GOT3 (cell line): ENCODE results near the gene B9D1.
"Not testable (repeated sequence)": the region's sequence is repeated elsewhere in the genome, so short reads cannot be mapped to it uniquely, and the experiment has no call there.

Source experiments
- DNase-seq: peaks from one replicate; lab custom pipeline; 2025; ENCODE audit warnings: mixed read lengths; lab: John Stamatoyannopoulos, UW

Gene B9D1

DNA sequence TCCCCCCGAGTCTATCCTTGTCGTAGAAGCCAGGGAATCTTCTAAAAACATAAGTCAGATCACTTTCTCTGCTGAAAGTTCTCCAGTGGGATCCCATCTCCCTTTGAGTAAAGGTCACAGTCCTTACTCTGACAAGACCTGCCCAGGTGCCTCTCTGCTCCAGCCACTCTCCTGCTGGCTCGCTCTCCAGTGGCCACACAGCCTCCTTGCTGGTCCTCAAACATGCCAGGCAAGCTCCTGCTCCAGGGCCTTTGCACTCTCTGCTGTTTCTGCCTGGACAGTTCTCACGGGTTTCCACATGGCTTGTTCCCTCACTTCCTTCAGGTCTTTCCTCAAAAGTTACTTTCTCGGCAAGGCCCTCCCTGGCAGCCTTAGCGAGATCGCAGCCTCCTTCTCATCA, 3.4 kb downstream of the B9D1 start:
- DNase-seq, result no peak

DNA sequence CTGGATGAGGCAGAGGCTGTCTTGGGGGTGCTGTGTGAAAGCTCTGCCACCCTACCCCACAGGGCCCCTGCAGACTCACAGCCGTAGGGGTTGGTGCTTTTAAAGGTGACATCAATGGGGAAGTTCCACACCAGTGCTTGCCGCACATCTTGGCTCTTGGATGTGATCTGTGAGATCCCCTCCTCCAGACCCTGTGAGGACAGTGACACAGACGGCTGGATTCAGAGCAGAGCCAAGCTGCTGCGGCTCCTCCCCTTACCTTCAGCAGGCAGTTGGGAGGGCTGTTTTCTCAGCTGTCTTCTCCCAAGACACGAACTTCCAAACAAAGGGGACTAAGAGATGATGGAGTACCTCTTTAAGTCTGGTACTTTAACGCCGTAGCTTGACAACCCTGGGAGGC, 4.8 kb downstream of the B9D1 start:
- DNase-seq, result no peak

DNA sequence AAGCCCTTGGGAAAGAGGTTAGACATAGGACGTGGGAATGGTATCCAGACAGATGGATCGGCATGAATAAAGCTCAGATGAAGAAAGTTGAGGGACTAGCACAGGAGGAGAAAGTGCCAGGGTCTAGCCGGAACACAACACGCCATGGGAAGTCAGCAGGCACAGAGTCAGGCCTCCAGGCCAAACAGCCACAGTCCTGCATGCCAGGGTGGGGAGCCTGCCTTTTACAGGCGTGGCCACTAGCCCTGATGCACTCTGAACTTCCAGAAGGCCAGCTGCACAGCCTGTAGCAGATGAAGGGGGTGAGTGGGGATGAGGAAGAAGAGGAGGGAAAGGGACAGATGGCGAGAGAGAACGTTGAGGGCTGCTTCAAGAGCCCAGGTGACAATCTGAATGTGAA, 5.2 kb downstream of the B9D1 start:
- DNase-seq, result no peak

DNA sequence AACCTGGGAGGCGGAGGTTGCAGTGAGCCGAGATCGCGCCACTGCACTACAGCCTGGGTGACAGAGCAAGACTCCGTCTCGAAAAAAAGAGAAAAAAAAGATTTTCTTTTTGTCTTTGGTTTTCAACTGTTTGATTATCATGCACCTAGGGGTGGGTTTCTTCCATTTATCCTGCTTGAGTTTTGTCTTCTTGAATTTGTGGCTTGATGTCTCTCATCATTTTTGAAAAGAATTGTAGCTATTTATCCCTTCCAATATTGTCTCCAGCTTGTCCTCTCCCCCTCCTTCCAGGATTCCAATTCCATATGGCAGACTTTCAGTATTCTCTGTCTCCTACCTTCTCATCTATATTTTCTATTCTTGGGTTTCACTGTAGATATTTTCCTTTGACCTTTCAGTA, 7.8 kb downstream of the B9D1 start:
- no peak for DNase-seq

DNA sequence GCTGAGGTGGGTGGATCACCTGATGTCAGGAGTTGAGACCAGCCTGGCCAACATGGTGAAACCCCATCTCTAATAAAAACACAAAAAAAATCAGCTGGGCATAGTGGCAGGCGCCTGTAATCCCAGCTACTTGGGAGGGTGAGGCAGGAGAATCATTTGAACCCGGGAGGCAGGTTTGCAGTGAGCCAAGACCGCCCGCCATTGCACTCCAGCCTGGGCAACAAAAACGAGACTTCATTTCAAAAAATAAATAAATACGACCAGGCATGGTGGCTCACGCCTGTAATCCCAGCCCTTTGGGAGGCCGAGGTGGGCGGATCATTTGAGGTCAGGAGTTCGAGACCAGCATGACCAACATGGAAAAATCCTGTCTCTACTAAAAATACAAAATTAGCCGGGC, 9.1 kb downstream of the B9D1 start:
- DNase-seq, result not testable (repeated sequence)

DNA sequence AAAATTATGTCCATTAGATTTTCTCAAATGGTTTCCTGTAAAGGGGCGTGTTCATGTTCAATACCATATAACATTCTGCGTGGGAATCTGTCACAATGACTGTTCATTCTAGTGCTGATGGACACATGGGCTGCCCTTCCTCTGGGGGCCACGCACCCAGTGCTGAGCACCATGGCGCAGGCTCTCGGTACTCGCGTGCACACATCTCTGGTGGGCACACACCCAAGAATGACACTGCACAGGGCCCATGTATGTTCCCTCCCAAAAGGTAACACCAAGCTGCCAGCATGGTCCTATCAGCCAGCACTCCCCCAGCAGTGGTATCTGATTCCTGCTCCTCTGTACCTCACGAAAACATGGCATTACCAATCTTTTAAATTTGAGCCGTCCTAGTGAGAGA, 13.7 kb downstream of the B9D1 start:
- DNase-seq, result no peak

DNA sequence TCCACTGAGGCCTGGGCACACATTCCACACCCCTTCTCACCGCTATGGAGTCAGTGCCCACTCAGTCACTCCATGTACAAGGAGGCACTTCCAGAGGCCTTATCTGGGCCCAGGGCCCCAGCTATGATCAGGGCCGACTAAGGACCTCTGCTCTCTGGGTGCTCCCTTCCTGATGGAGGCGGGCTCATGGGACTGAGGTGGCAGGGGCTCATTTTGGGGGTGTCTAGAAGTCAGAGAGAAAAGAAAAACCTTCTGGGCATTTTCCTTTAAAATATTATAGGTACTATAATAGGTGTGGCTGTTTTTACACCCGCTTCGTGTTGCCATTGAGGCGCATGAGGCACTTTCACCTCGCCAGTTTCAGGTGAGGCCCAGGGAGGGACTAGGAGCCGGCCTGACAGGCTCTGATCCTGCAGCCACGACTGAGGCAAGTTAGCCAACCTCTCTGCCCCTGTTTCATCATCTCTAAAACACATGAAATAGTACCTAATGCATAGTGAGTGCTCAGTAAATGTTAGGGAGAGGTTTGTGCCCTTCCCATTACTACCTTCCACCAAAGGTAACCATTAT, 14.4 kb downstream of the B9D1 start:
- no peak for DNase-seq

DNA sequence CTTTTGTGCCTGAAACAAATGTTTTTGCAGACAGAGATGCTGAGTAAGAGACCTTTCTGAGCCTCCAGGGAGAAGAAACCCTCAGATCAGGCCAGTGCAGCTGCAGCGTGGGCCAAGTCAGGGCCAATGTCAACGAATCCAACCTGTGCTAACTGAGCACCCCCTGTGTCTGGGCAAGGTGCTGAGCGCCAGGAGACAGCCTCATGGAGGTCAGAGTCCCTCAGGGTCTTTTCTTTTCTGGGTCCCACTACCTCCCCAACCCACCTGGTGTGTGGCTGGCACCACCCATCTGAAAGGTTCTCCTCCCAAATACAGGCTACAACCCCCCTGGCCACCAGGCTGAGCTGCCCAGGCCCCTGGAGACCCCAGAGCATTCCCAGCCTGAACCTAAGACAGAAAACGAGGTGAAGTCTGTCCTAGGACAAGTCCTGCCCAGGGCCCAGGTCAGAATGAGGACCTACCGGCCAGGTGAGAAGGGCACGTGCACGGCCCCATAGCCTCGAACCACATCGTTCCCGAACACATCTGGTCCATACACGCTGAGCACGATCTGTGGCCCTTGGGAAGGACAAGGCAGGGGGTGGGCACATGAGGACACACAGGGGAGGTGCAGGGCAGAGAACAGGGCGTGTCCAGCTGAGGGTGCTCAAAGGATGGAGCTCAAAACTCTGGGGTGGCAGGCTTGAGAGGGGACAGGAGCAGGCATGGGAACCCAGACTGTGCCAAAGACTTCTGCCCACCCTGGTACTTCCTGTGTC, 15.0 kb downstream of the B9D1 start:
- no peak for DNase-seq

DNA sequence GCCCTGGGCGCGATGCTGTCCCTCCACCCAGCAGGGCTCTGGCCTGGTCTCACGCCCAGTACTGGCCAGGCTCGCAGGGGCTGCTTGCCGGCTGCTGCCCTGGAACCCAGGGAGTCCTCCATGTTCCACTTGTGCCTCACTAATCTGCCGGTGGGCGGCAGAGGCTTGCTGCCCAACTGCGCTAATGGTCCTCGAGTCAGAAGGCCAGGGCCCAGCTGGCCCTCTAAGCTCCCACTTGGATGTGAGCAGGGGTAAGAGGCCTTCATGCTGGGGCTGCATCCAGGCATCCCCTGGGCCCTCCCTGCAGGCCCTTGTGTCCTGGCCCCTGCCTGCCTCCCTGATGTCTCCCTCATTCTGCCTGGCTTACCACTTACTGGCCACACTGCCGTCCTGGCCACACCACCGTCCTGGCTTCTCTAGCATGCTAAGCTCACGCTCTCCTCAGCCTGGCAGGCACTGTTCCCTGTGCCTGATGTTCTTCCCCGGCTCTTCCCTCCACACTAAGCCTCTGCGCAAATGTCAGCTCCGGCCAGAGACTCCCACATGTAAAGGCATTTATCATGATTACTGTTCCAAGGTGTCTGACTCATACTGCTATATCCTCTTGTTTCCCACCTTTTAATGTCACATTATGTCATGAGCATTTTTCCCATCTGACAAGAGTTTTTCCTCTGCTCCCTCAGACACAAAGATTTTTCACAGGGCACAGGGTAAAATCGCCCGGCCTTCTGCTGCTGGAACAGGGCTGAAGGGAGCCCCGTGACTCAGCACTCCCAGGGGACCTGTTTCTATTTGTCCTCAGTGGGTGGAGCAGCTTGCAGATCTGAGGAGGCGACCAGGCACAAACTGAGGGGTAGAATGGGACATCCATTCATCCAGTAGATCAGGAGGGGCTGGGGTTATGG, 15.9 kb downstream of the B9D1 start:
- peak; percentile 32 for DNase-seq

DNA sequence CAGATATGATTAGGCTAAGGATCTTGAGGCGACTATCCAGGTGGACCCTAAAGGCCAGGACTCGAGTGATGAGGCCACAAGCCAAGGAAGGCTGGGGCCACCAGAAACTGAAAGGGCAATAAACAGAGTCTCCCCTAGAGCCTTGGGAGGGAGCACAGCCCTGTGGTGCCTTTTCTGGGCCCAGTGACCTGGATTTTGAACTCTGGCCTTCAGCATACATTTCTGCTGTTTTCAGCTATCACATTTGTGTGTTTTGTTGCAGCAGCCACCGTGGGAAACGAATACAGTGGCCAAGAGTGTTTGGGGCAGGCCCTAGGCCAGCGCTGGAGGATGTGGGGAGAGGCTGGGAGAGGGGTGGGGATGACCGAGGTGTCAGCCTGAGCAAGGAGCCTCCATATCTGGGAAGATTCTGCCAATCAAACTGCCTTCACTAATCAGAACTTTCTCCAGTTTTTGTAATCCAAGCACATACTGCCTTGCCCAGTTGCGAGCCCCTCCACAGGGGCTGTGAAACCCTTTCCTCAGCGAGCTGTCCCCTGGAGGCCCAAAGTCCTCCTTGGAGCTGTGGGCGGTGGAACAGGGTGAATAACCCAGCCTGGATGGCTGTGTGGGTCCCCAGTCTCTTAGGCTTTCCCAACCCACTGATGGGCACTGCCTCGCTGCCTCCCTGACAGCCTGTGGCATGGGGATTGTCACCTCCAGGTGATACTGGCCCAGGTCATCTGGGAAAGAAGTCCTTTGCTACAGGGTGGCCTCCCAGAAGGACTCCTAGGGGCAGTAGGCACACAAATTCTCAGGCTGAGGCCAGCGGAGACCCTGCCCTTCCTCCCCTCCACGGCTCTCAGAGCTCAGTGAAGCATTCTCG, 16.8 kb downstream of the B9D1 start:
- DNase-seq, result no peak

DNA sequence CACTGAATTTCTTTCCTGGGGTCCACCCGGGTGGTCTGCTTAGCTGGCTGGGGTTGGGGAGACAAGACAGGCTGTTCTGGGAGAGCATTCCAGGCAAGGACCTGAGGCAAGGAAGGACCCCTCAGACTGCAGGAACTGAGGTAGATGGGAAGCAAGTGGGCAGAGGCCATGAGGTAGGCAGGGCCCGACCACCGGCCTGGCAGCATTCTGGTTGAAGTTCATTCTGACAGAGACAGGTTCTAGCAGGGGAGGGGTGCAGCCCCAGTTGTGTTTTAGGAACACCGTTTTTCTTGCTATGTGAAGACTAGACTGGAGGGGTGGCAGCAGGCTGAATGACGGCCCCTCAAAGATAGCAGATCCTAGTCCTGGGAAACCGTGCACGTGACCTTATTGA, 17.5 kb downstream of the B9D1 start:
- no peak for DNase-seq

DNA sequence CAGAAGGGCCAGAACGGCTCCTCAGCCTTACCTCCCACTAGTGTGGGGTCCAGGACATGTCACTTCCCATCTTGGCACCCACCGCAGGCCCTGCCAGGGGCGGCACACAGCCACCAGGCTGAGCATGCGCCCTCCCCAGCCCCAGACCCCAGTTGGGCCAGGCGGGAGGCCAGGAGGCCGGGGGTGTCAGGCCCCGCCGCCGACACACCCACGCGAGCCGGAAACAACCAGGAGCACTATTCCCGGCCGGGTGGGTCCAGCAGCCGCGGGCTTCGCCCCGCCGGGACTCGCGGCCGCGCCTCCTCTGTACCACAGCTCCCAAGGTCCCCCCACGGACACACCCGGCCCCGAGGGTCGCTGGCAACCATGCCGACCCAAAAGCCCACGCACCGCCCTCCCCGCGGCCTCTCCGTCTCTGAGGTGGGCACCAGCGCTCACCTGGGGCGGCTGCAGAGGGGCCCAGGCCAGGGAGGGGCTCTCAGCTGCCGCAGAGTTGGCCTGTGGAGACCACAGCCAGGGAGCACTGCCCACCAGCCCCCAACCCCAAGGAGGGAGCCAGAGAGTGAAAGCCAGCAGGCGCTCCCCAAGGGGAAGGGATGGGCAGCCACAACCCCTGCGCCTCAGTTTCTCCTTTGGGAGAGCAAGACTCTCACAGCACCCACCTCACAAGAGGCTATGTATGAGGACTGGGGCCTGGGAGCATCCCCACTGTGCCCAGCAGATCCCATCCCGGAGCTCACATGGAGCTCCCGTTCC, 18.0 kb downstream of the B9D1 start:
- no peak for DNase-seq

DNA sequence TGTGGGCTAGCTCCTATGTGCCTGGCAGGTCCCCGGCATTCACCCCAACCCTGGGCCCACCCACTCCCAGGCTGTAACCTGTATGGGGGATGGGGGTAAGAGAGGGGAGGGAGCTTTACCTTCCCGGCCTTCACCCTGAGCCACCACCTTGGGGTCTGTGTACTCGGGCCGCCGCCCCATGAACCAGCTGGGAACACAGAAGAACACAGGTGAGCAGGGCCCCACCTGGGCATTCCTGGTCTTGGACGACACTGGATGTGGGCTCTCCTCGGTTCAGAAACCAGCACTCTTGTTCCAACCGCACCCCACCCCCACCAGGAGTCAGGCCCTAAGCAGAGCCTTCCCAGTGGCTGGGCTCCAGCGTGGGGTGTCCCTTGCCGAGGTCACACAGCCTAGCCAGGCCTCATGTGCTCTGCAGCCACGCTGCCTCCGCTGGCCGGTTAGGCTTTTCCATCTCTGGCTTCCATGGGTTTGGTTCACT, 18.8 kb downstream of the B9D1 start:
- no peak for DNase-seq

DNA sequence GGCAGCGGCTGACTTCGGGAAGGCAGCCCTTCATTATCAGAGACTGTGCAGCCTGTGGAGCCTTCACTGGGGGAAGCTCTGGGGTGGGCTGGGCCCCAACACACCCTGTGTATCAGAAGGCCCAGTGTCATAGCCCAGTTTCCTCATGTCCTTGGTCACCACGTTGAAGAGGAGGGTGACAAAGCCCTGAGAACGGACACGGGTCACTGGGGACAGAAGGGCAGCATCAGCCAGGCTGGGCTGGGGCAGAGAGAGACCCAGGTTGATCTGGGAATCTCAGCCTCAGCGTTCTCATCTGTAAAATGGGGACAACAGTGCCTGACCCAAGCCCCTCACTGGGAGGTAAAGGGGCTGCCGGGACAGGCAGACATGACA, 19.3 kb downstream of the B9D1 start:
- DNase-seq, result no peak

DNA sequence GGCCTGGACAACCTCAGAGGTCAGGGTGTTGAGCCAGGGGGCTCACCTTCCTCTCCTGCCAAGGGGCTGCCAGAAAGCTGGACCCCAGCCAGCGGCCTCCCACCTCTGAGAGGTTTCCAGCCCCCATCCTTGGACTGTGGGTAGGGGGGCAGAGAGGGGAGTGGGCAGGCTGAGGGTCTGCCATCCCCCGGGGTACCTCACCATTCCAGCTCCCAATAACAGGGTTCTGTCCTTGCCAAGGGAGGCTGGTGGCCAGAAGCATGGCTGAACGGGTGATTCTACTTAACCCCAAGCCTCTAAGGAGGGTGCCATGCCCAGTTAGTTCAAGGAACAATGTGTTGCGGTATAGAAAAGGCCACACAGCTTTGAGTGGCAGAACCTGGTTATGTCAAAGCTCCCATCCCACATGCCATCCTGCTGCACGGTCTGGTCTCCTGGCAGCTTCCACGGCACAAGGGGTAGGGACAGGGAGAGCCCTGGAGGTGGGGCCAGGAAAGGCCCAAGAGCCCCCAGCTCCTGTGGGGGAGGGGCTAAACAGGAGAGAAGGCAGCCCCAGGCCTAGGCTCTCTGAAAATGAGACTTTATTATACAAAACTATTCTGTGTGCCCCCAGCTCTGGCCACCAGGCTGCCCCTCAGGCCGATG, 19.8 kb downstream of the B9D1 start:
- no peak for DNase-seq

DNA sequence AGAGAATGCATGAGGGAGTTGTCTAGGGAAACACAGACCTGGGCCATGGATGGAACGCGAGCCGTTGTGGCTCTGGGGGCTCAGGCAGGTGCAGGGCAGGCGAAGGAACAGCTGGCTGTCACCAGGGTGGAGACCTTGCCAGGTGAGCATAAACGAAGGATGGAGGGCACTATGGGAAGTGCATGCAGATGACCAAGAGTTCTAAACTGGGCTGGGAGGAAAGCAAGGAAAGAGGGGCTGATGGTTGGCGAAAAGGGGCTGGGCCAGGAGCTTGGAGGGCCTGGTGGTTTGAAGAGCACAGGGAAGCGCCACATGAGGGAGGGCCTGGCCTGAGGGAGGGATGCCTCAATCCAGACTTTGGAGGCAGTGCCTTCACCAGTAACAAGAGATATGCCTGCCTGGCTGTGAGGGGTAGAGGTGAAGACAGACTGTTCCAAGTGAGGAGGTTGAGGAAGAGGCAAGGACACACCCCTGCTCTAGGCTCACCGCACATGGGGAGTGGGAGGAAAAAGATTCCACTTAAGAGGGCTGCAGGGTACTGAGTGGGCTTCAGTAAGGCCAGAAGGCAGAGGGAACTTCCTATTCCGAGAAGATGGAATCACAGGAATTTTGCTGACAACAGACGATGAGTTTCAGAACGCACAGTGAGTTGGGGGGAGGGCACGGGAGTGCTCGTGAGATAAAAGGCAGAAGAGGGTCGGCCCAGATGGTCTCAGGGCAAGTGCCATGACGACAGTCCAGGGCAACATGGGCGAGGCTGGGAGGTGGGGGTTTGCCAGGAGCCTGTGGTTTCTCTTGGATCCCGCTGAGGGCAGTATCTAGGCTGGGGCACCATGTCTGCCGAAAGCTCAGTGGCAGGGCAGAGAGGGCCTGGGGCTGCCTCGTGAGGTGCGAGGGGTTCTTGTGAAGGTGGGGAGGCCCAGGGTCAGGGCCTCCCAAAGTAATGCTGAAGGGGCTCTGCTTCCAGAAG, 20.6 kb downstream of the B9D1 start:
- no peak for DNase-seq

DNA sequence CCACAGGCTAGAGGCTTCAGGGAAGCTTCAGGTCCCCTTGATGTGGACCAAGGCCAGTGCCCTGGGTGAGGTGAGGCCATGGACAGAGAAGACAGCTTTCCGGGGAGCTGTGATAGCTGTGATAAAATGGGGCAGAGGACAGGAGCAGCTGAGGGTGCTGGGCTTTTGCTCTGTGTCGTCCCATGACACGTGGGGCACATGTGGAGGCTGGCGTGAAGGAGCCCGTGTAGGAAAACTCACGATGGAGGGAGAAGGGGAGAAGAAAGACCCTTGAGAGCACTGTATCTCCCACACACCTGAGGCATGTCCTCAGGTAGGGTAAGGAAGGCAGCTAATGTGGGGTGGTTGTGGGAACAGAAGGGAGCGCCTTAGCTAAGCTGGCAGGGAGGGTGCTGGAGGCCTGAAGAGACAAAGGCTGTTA, 21.3 kb downstream of the B9D1 start:
- DNase-seq, result no peak

DNA sequence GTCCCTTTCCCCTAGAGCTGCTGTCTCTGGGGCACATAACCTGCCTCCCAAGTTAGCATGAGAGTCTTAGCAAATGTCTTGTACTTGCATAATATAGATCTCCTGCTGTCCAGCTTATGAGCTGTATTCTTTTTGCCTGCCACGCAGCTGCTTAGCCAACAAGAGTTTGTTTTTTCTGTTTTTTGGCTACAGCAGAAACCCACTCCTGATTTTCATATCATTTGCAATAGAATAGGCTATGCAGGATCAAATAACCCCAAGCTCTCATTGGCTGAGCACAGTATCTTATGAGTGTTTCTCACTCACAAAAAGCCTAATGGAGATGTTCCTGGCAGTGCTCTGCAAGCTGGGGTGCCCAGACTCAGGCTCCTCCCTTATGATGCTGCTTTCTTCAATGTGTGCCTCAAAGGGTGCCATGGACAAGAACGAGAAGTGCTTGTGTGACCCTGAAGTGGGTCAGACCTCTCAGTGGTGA, 23.1 kb downstream of the B9D1 start:
- no peak for DNase-seq
